ENCODE measurements around the gene MTR. TPM values are rescaled to one million over a fixed set of nuclear protein-coding genes. Genes with fewer than 3 reads are reported as not detected.
"Not testable (repeated sequence)": the region's sequence is repeated elsewhere in the genome, so short reads cannot be mapped to it uniquely, and the experiment has no call there.

Gene MTR
- total and polyA plus RNA-seq, 2 donors = 10.4 to 58.5 TPM

GRCh38 chr1:236890152-236891056, 95.3 kb downstream of the MTR start:
- Histone ChIP-seq H3K4me1 (ENCODE audit: insufficient read depth) (no peaks in the 10 kb centered on the region), H3K36me3 (ENCODE audit: insufficient read depth) (peaks cover 6% of the 10 kb centered on the region), H3K27ac (ENCODE audit: low read depth) (no peak overlapping the region), H3K4me3 (ENCODE audit: low read depth, low read length) (no peak overlapping the region)
- DNase-seq (ENCODE audit: extremely low spot score) = no peak
- 57% methylated on average over 24 of the region's 24 CpGs for whole genome bisulfite sequencing

- Histone ChIP-seq H3K4me3 (ENCODE audit: low read depth, low read length) (no peak overlapping the region), H3K36me3 (ENCODE audit: insufficient read depth) (peaks cover 4% of the 10 kb centered on the region), H3K27ac (ENCODE audit: low read depth) (no peak overlapping the region), H3K4me1 (ENCODE audit: insufficient read depth) (no peaks in the 10 kb centered on the region)
- WGBS = 71% methylated on average over 19 of the region's 19 CpGs
- DNase-seq (ENCODE audit: extremely low spot score) = no peak
Observed at GRCh38 chr1:236893626-236894545, 98.8 kb downstream of the MTR start.

DNA sequence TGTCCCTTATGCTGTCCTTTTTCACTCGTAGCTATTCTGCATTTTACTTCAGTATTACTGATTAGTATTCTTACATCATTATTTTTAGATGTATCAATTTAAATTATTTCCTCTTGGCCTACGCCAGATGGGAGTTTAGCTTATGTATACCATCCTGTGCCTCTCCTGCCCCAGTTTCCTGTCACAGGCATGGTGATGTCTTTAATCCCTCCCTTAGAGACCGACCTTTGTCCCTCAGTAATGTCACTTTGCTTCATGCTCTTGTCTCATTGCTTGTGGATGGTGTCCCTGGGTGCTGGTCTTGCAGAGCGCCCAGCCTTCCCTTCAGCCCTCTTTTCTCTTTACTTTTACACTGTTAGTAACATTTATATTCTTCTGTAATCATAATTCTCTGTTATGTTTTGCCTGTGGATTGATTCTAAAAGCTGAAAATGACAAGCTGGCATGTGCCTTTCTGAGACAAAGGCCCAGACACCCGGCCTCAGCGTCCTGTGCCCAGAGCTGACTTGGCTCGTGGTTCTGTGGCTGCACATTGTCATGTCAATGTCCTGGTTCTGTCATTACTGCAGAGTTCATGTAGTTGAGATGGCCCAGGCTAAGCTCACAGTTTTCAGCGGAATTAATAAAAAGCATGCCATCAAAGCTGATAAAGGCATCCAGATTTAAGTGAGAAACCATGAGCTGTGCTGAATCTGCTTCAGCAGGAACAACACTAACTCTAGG, 100.7 kb downstream of the MTR start:
- Histone ChIP-seq H3K4me3 (ENCODE audit: low read depth, low read length) (no peak overlapping the region), H3K36me3 (ENCODE audit: insufficient read depth) (peaks cover 3% of the 10 kb centered on the region), H3K4me1 (ENCODE audit: insufficient read depth) (no peaks in the 10 kb centered on the region), H3K27ac (ENCODE audit: low read depth) (no peak overlapping the region)
- no peak for DNase-seq (ENCODE audit: extremely low spot score)
- 67% methylated on average over 8 of the region's 8 CpGs for WGBS

DNA sequence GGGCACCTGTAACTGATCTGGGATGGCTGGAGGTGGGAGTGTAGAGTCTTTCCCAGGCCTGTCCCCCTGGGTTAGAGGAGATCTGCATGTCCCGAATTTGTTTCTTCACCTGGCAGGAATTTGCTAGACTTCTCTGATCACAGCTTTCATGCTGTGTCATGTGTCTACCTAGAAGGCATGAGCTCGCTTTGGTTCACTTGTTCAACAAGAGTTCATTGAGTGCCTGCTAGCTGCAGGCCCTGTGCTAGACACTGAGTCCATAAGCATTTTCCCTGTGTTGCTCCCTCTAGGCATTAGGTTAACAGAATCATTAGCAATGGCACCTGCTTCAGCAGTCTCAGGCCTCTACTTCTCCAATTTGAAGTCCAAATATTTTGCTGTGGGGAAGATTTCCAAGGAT, 101.6 kb downstream of the MTR start:
- WGBS = 94% methylated on average over 2 of the region's 2 CpGs
- no peak overlapping the region for H3K4me3 ChIP-seq (ENCODE audit: low read depth, low read length)
- no peak for DNase-seq (ENCODE audit: extremely low spot score)
- H3K4me1 ChIP-seq (ENCODE audit: insufficient read depth) = no peaks in the 10 kb centered on the region
- no peak overlapping the region for H3K27ac ChIP-seq (ENCODE audit: low read depth)
- H3K36me3 ChIP-seq (ENCODE audit: insufficient read depth) = peaks cover 2% of the 10 kb centered on the region

- Histone ChIP-seq H3K36me3 (ENCODE audit: insufficient read depth) (no peaks in the 10 kb centered on the region), H3K4me1 (ENCODE audit: insufficient read depth) (no peaks in the 10 kb centered on the region), H3K27ac (ENCODE audit: low read depth) (no peak overlapping the region), H3K4me3 (ENCODE audit: low read depth, low read length) (no peak overlapping the region)
- no peak for DNase-seq (ENCODE audit: extremely low spot score)
- WGBS = 81% methylated on average over 5 of the region's 5 CpGs
Observed at GRCh38 chr1:236904892-236905741, 110.0 kb downstream of the MTR start.

DNA sequence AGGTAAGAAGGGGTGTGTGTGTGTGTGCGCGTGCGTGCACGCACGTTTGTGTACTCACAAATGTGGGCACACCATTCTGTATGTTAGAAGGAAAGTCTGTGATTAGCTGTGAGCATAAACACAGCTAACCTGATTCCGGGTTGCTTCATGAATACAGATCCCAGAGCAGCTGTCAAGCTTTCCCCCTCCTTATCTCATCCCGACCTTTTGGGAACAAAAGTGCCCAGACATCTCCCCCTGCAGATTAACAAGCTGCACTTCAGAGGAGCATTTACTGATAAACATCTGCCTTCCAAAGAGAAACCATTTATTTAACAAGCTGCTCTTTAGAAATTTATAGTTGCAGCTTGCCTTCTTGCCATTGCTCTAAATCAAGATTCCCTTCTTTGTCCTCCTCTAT, 112.1 kb downstream of the MTR start:
- 19% methylated on average over 7 of the region's 7 CpGs for WGBS
- H3K36me3 ChIP-seq (ENCODE audit: insufficient read depth) = no peaks in the 10 kb centered on the region
- H3K4me1 ChIP-seq (ENCODE audit: insufficient read depth) = no peaks in the 10 kb centered on the region
- no peak overlapping the region for H3K27ac ChIP-seq (ENCODE audit: low read depth)
- DNase-seq (ENCODE audit: extremely low spot score) = no peak
- no peak overlapping the region for H3K4me3 ChIP-seq (ENCODE audit: low read depth, low read length)

GRCh38 chr1:236908669-236909068, 113.6 kb downstream of the MTR start:
- no peak overlapping the region for H3K27ac ChIP-seq (ENCODE audit: low read depth)
- 87% methylated on average over 2 of the region's 2 CpGs for WGBS

GRCh38 chr1:236911047-236911446, 116.0 kb downstream of the MTR start:
- WGBS = 97% methylated on average over 7 of the region's 7 CpGs
- not testable (repeated sequence) for DNase-seq (ENCODE audit: extremely low spot score); H3K36me3 ChIP-seq (ENCODE audit: insufficient read depth); H3K4me3 ChIP-seq (ENCODE audit: low read depth, low read length); H3K27ac ChIP-seq (ENCODE audit: low read depth); H3K4me1 ChIP-seq (ENCODE audit: insufficient read depth)

More at GRCh38 chr1:236908669-236909068, 113.6 kb downstream of the MTR start:
- Histone ChIP-seq H3K4me1 (ENCODE audit: insufficient read depth) (no peaks in the 10 kb centered on the region), H3K4me3 (ENCODE audit: low read depth, low read length) (no peak overlapping the region), H3K36me3 (ENCODE audit: insufficient read depth) (no peaks in the 10 kb centered on the region)
- no peak for DNase-seq (ENCODE audit: extremely low spot score)

- no peak overlapping the region for H3K27ac ChIP-seq (ENCODE audit: low read depth)
- 58% methylated on average over 2 of the region's 2 CpGs for WGBS
- no peaks in the 10 kb centered on the region for H3K36me3 ChIP-seq (ENCODE audit: insufficient read depth)
- no peak overlapping the region for H3K4me3 ChIP-seq (ENCODE audit: low read depth, low read length)
- DNase-seq (ENCODE audit: extremely low spot score) = no peak
- H3K4me1 ChIP-seq (ENCODE audit: insufficient read depth) = no peaks in the 10 kb centered on the region
Observed at GRCh38 chr1:236913371-236914037, 118.4 kb downstream of the MTR start.

DNA sequence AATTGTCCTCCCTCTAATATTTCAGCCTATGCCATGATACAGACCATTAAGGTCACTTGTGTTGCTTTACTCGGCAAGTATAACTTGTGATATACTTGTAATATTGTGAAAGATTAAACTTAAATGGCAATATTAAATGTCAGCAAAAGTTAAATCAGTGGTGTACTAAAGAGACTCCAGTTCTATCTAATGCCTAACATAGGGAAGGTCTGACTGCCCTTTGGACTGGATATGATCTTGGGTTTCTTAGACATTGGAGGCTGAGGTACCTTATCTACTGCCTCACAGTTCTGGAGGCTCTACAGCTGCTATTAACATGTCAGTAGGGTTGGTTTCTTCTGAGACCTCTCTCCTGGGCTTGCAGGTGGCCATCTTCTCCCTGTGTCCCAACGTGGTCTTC, 119.3 kb downstream of the MTR start:
- no peaks in the 10 kb centered on the region for H3K36me3 ChIP-seq (ENCODE audit: insufficient read depth)
- H3K4me3 ChIP-seq (ENCODE audit: low read depth, low read length) = no peak overlapping the region
- no peak overlapping the region for H3K27ac ChIP-seq (ENCODE audit: low read depth)
- no peak for DNase-seq (ENCODE audit: extremely low spot score)
- H3K4me1 ChIP-seq (ENCODE audit: insufficient read depth) = no peaks in the 10 kb centered on the region
- 78% methylated on average over 2 of the region's 2 CpGs for WGBS

- Histone ChIP-seq H3K36me3 (ENCODE audit: insufficient read depth) (no peaks in the 10 kb centered on the region), H3K27ac (ENCODE audit: low read depth) (no peak overlapping the region), H3K4me3 (ENCODE audit: low read depth, low read length) (no peak overlapping the region), H3K4me1 (ENCODE audit: insufficient read depth) (no peaks in the 10 kb centered on the region)
- no peak for DNase-seq (ENCODE audit: extremely low spot score)
- WGBS = 83% methylated on average over 5 of the region's 5 CpGs
Observed at GRCh38 chr1:236916131-236916800, 121.2 kb downstream of the MTR start.

GRCh38 chr1:236917448-236917847, 122.4 kb downstream of the MTR start:
- Histone ChIP-seq H3K36me3 (ENCODE audit: insufficient read depth) (no peaks in the 10 kb centered on the region), H3K4me1 (ENCODE audit: insufficient read depth) (no peaks in the 10 kb centered on the region), H3K4me3 (ENCODE audit: low read depth, low read length) (no peak overlapping the region), H3K27ac (ENCODE audit: low read depth) (no peak overlapping the region)
- 100% methylated on average over 1 of the region's 1 CpG for WGBS
- no peak for DNase-seq (ENCODE audit: extremely low spot score)

Measured in urinary bladder (tissue), 4 donors.